IPS DF 19.7 (cell line): Measurements from ENCODE around the gene CYP4B1.
"Not testable (repeated sequence)": the region's sequence is repeated elsewhere in the genome, so short reads cannot be mapped to it uniquely, and the experiment has no call there.

Source experiments
- DNase-seq: peaks from one replicate; pipeline ENCODE4 v3.0.0-alpha.2; 2013; ENCODE audit warnings: low read depth, low spot score

Gene CYP4B1

GRCh38 chr1:46813858-46814396 lies 15.1 kb downstream of the CYP4B1 start:
- no peak for DNase-seq

- DNase-seq, result no peak
Measured at GRCh38 chr1:46815133-46815532, 16.3 kb downstream of the CYP4B1 start.

- DNase-seq, result no peak
Measured at GRCh38 chr1:46816930-46817329, 18.1 kb downstream of the CYP4B1 start.

GRCh38 chr1:46817814-46818213 lies 19.0 kb downstream of the CYP4B1 start:
- no peak for DNase-seq

GRCh38 chr1:46818591-46818990 lies 19.7 kb downstream of the CYP4B1 start:
- DNase-seq, result no peak

- no peak for DNase-seq
Measured at GRCh38 chr1:46819335-46819734, 20.5 kb downstream of the CYP4B1 start.

GRCh38 chr1:46820076-46820475 lies 21.2 kb downstream of the CYP4B1 start:
- DNase-seq, result no peak

- no peak for DNase-seq
Measured at GRCh38 chr1:46820560-46821060, 21.8 kb downstream of the CYP4B1 start.

- DNase-seq, result no peak
Measured at GRCh38 chr1:46822248-46822826, 23.5 kb downstream of the CYP4B1 start.

- no peak for DNase-seq
Measured at GRCh38 chr1:46823151-46823550, 24.3 kb downstream of the CYP4B1 start.

- not testable (repeated sequence) for DNase-seq
Measured at GRCh38 chr1:46826892-46827291, 28.0 kb downstream of the CYP4B1 start.

- no peak for DNase-seq
Measured at GRCh38 chr1:46830665-46831322, 31.9 kb downstream of the CYP4B1 start.

- not testable (repeated sequence) for DNase-seq
Measured at GRCh38 chr1:46835469-46835868, 36.6 kb downstream of the CYP4B1 start.

- DNase-seq, result not testable (repeated sequence)
Measured at GRCh38 chr1:46846386-46846785, 47.5 kb downstream of the CYP4B1 start.

GRCh38 chr1:46857660-46858065 lies 58.8 kb downstream of the CYP4B1 start:
- DNase-seq, result peak; percentile 40

- DNase-seq, result no peak
Measured at GRCh38 chr1:46862348-46862747, 63.5 kb downstream of the CYP4B1 start.
